ENCODE measurements around the gene DUSP6. TPM values are rescaled to one million over a fixed set of nuclear protein-coding genes. Genes with fewer than 3 reads are reported as not detected.

DUSP6 gene
- total and polyA plus RNA-seq, 2 of the 13 experiments (the other 11 are each of a cell fraction or from before 2014, with no cell fraction given), result 40.9 to 161 TPM

DNA sequence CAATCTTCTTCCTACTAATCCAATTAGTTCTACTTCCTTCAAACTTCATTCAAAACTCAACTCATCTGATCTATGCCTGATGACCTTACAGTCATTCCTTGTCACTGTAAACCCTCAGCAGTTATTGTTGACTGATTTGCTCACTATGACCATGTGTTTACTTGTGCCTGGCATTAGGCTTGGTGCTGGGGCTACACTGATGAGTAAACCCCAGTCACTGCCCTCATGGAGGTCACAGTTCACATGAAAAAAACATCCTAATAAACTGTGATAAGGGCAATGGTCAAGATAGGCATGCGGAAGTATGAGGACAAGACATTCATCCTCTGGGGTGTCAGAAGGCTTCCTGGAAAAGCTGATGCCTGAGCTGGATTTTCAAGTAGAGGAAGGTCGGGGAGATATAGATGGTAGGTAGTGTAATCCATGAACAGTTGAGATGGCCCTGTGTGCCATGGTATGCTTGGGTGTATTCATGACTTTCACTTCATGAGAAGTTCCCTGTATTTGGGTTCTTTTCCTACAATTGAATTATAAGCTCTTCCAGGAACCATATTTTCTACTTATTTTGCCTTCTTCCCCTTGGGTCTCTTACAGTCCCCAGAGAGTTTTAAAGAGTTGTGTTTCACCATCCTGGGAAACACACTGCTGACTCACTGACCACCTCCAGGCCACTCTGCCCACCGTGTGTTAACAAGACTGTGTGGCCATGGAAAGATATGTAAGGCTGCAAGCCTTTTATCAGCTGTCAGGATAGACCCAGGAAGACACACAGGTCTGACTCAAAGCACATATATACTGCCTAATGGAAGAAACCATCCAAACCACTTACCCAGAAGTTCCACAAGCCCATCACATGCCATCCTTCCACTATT, 38.7 kb upstream of the DUSP6 start (continued):
- TF ChIP-seq, protein P1, sequence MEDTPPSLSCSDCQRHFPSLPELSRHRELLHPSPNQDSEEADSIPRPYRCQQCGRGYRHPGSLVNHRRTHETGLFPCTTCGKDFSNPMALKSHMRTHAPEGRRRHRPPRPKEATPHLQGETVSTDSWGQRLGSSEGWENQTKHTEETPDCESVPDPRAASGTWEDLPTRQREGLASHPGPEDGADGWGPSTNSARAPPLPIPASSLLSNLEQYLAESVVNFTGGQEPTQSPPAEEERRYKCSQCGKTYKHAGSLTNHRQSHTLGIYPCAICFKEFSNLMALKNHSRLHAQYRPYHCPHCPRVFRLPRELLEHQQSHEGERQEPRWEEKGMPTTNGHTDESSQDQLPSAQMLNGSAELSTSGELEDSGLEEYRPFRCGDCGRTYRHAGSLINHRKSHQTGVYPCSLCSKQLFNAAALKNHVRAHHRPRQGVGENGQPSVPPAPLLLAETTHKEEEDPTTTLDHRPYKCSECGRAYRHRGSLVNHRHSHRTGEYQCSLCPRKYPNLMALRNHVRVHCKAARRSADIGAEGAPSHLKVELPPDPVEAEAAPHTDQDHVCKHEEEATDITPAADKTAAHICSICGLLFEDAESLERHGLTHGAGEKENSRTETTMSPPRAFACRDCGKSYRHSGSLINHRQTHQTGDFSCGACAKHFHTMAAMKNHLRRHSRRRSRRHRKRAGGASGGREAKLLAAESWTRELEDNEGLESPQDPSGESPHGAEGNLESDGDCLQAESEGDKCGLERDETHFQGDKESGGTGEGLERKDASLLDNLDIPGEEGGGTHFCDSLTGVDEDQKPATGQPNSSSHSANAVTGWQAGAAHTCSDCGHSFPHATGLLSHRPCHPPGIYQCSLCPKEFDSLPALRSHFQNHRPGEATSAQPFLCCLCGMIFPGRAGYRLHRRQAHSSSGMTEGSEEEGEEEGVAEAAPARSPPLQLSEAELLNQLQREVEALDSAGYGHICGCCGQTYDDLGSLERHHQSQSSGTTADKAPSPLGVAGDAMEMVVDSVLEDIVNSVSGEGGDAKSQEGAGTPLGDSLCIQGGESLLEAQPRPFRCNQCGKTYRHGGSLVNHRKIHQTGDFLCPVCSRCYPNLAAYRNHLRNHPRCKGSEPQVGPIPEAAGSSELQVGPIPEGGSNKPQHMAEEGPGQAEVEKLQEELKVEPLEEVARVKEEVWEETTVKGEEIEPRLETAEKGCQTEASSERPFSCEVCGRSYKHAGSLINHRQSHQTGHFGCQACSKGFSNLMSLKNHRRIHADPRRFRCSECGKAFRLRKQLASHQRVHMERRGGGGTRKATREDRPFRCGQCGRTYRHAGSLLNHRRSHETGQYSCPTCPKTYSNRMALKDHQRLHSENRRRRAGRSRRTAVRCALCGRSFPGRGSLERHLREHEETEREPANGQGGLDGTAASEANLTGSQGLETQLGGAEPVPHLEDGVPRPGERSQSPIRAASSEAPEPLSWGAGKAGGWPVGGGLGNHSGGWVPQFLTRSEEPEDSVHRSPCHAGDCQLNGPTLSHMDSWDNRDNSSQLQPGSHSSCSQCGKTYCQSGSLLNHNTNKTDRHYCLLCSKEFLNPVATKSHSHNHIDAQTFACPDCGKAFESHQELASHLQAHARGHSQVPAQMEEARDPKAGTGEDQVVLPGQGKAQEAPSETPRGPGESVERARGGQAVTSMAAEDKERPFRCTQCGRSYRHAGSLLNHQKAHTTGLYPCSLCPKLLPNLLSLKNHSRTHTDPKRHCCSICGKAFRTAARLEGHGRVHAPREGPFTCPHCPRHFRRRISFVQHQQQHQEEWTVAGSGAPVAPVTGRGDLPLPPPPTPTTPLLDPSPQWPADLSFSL (CRISPR knock-in tag; IDR thresholded peaks at IDR 0.05), result peak; percentile 69; the same call in 1 of the 2 replicates
- TF ChIP-seq, protein P2, sequence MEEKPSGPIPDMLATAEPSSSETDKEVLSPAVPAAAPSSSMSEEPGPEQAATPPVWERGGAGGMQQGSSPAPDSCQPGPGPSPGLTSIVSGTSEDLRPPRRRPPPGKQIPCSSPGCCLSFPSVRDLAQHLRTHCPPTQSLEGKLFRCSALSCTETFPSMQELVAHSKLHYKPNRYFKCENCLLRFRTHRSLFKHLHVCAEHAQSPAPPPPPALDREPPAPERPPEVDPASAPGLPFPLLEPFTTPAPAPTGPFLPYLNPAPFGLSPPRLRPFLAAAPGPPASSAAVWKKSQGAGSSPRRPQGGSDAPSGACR (CRISPR knock-in tag; IDR thresholded peaks at IDR 0.05), result peak; percentile 48; the same call in 1 of the 2 replicates
- TF ChIP-seq HNF4A (CRISPR knock-in tag; IDR thresholded peaks at IDR 0.05) (peak; percentile 85), RFXANK (CRISPR knock-in tag; IDR thresholded peaks at IDR 0.05) (0 out of 2 replicates have a peak, but pooled peaks have one; percentile 45), ZNF619 (CRISPR knock-in tag; IDR thresholded peaks at IDR 0.05) (peak; percentile 42; the same call in 1 of the 2 replicates), HNF4G (IDR thresholded peaks at IDR 0.05; ENCODE audit: borderline replicate concordance, low read depth, low read length) (0 out of 2 replicates have a peak, but pooled peaks have one; percentile 42), HNF4G (CRISPR knock-in tag; IDR thresholded peaks at IDR 0.05; ENCODE audit: borderline replicate concordance, low read depth) (peak; percentile 47; the same call in 1 of the 2 replicates), MLLT10 (CRISPR knock-in tag; IDR thresholded peaks at IDR 0.05) (no peak), HHEX (CRISPR knock-in tag; IDR thresholded peaks at IDR 0.05) (peak; percentile 87), ZNF501 (CRISPR knock-in tag; IDR thresholded peaks at IDR 0.05) (0 out of 2 replicates have a peak, but pooled peaks have one; percentile 41), IRF2 (CRISPR knock-in tag; IDR thresholded peaks at IDR 0.05) (peak; percentile 91), CEBPG (CRISPR knock-in tag; IDR thresholded peaks at IDR 0.05) (peak; percentile 74), TP53 (CRISPR knock-in tag; conservative IDR thresholded peaks at IDR 0.05) (0 out of 2 replicates have a peak, but pooled peaks have one; percentile 61), EED (CRISPR knock-in tag; IDR thresholded peaks at IDR 0.05) (no peak)
- TF ChIP-seq, protein P3, sequence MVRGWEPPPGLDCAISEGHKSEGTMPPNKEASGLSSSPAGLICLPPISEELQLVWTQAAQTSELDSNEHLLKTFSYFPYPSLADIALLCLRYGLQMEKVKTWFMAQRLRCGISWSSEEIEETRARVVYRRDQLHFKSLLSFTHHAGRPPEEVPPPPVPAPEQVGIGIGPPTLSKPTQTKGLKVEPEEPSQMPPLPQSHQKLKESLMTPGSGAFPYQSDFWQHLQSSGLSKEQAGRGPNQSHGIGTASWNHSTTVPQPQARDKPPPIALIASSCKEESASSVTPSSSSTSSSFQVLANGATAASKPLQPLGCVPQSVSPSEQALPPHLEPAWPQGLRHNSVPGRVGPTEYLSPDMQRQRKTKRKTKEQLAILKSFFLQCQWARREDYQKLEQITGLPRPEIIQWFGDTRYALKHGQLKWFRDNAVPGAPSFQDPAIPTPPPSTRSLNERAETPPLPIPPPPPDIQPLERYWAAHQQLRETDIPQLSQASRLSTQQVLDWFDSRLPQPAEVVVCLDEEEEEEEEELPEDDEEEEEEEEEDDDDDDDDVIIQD (CRISPR knock-in tag; IDR thresholded peaks at IDR 0.05; ENCODE audit: low read depth), result peak; percentile 90
- TF ChIP-seq, protein P4, sequence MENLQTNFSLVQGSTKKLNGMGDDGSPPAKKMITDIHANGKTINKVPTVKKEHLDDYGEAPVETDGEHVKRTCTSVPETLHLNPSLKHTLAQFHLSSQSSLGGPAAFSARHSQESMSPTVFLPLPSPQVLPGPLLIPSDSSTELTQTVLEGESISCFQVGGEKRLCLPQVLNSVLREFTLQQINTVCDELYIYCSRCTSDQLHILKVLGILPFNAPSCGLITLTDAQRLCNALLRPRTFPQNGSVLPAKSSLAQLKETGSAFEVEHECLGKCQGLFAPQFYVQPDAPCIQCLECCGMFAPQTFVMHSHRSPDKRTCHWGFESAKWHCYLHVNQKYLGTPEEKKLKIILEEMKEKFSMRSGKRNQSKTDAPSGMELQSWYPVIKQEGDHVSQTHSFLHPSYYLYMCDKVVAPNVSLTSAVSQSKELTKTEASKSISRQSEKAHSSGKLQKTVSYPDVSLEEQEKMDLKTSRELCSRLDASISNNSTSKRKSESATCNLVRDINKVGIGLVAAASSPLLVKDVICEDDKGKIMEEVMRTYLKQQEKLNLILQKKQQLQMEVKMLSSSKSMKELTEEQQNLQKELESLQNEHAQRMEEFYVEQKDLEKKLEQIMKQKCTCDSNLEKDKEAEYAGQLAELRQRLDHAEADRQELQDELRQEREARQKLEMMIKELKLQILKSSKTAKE (CRISPR knock-in tag; IDR thresholded peaks at IDR 0.05; ENCODE audit: borderline replicate concordance), result peak; percentile 69; the same call in 1 of the 2 replicates
- TF ChIP-seq, protein P5, sequence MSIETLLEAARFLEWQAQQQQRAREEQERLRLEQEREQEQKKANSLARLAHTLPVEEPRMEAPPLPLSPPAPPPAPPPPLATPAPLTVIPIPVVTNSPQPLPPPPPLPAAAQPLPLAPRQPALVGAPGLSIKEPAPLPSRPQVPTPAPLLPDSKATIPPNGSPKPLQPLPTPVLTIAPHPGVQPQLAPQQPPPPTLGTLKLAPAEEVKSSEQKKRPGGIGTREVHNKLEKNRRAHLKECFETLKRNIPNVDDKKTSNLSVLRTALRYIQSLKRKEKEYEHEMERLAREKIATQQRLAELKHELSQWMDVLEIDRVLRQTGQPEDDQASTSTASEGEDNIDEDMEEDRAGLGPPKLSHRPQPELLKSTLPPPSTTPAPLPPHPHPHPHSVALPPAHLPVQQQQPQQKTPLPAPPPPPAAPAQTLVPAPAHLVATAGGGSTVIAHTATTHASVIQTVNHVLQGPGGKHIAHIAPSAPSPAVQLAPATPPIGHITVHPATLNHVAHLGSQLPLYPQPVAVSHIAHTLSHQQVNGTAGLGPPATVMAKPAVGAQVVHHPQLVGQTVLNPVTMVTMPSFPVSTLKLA (IDR thresholded peaks at IDR 0.05), result peak; percentile 77
